ENCODE results near the gene TNIP3. TPM values are rescaled to one million over a fixed set of nuclear protein-coding genes. Genes with fewer than 3 reads are reported as not detected.
"Not testable (repeated sequence)": the region's sequence is repeated elsewhere in the genome, so short reads cannot be mapped to it uniquely, and the experiment has no call there.

Gene TNIP3
- total RNA-seq (not detected in 2 replicates), polyA plus RNA-seq (not detected in 2 replicates)

- no peaks in the 10 kb centered on the region for H3K36me3 ChIP-seq
- DNase-seq (ENCODE audit: low read depth in 1 of 2, low spot score in 1 of 2): peak in 1 of 2 donors; percentile 87
- no peak within 1 kb of the TSS for H3K4me3 ChIP-seq
- no peak for TF ChIP-seq CTCF (IDR thresholded peaks at IDR 0.05; ENCODE audit: low read depth, low read length)
- no peaks in the 10 kb centered on the region for H3K9me3 ChIP-seq (ENCODE audit: low read depth)
- no peak within 1 kb of the TSS for H3K27ac ChIP-seq
- peaks cover 6% of the 10 kb centered on the region for H3K27me3 ChIP-seq
- H3K4me1 ChIP-seq (ENCODE audit: low read depth): no peaks in the 10 kb centered on the region
Observed at GRCh38 chr4:121164291-121164690, at the start of gene TNIP3. TSS of gene TNIP3 (minus strand) at chr4:121164321. CDS start at chr4:121164125, 196 bp downstream.

GRCh38 chr4:121212806-121213205 lies 48.7 kb upstream of the TNIP3 start:
- H3K36me3 ChIP-seq: no peaks in the 10 kb centered on the region
- no peaks in the 10 kb centered on the region for H3K4me1 ChIP-seq (ENCODE audit: low read depth)
- H3K9me3 ChIP-seq (ENCODE audit: low read depth): no peaks in the 10 kb centered on the region
- H3K27ac ChIP-seq: no peak overlapping the region
- no peaks in the 10 kb centered on the region for H3K27me3 ChIP-seq
- no peak for DNase-seq (ENCODE audit: low read depth in 1 of 2, low spot score in 1 of 2)
- no peak overlapping the region for H3K4me3 ChIP-seq
- TF ChIP-seq CTCF (IDR thresholded peaks at IDR 0.05; ENCODE audit: low read depth, low read length): no peak

GRCh38 chr4:121209171-121209570 lies 45.0 kb upstream of the TNIP3 start:
- H3K4me3 ChIP-seq: no peak overlapping the region
- TF ChIP-seq CTCF (IDR thresholded peaks at IDR 0.05; ENCODE audit: low read depth, low read length): no peak
- no peak for DNase-seq (ENCODE audit: low read depth in 1 of 2, low spot score in 1 of 2)
- no peaks in the 10 kb centered on the region for H3K27me3 ChIP-seq
- no peaks in the 10 kb centered on the region for H3K36me3 ChIP-seq
- H3K9me3 ChIP-seq (ENCODE audit: low read depth): no peaks in the 10 kb centered on the region
- H3K4me1 ChIP-seq (ENCODE audit: low read depth): no peaks in the 10 kb centered on the region
- H3K27ac ChIP-seq: no peak overlapping the region

GRCh38 chr4:121208244-121209007 lies 44.3 kb upstream of the TNIP3 start:
- no peak for DNase-seq (ENCODE audit: low read depth in 1 of 2, low spot score in 1 of 2)
- H3K36me3 ChIP-seq: no peaks in the 10 kb centered on the region
- H3K27ac ChIP-seq: no peak overlapping the region
- TF ChIP-seq CTCF (IDR thresholded peaks at IDR 0.05; ENCODE audit: low read depth, low read length): no peak
- no peaks in the 10 kb centered on the region for H3K4me1 ChIP-seq (ENCODE audit: low read depth)
- no peak overlapping the region for H3K4me3 ChIP-seq
- H3K27me3 ChIP-seq: no peaks in the 10 kb centered on the region
- no peaks in the 10 kb centered on the region for H3K9me3 ChIP-seq (ENCODE audit: low read depth)

GRCh38 chr4:121205777-121206176 lies 41.7 kb upstream of the TNIP3 start:
- H3K27ac ChIP-seq; DNase-seq (ENCODE audit: low read depth in 1 of 2, low spot score in 1 of 2); H3K27me3 ChIP-seq; H3K36me3 ChIP-seq; H3K4me3 ChIP-seq; H3K9me3 ChIP-seq (ENCODE audit: low read depth); H3K4me1 ChIP-seq (ENCODE audit: low read depth): not testable (repeated sequence)

GRCh38 chr4:121200795-121201472 lies 36.8 kb upstream of the TNIP3 start:
- Histone ChIP-seq H3K4me3 (no peak overlapping the region), H3K9me3 (ENCODE audit: low read depth) (no peaks in the 10 kb centered on the region), H3K27ac (no peak overlapping the region), H3K27me3 (no peaks in the 10 kb centered on the region), H3K4me1 (ENCODE audit: low read depth) (peaks cover 2% of the 10 kb centered on the region), H3K36me3 (no peaks in the 10 kb centered on the region)
- TF ChIP-seq CTCF (IDR thresholded peaks at IDR 0.05; ENCODE audit: low read depth, low read length): no peak
- no peak for DNase-seq (ENCODE audit: low read depth in 1 of 2, low spot score in 1 of 2)

All from cardiac muscle cell (in vitro differentiated cells and primary cell).